AG09309 (cell line): ENCODE results near the gene TIAM1.

Experiments used
- DNase-seq: peaks from one replicate; pipeline ENCODE4 v3.0.0-alpha.2; 2010; ENCODE audit warnings: low read depth
- H3K4me3 ChIP-seq: 2 replicates; pipeline ENCODE4 v1.5.1; 2011; ENCODE audit warnings: mild to moderate bottlenecking, low read depth, low read length, moderate library complexity; ENCODE audit not compliant: control insufficient read depth
- CTCF ChIP-seq: IDR thresholded peaks from 2 replicates; pipeline ENCODE4 v1.5.1; 2011; ENCODE audit warnings: mild to moderate bottlenecking, low read depth, low read length, inconsistent platforms; ENCODE audit not compliant: insufficient read depth, control insufficient read depth; ENCODE audit errors: missing control alignments

TIAM1 gene

GRCh38 chr21:31220575-31220974, 123.5 kb downstream of the TIAM1 start:
- no peak overlapping the region for H3K4me3 ChIP-seq
- no peak for DNase-seq
- TF ChIP-seq CTCF = no peak

- H3K4me3 ChIP-seq = no peak overlapping the region
- TF ChIP-seq CTCF = no peak
- DNase-seq = no peak
Observed at GRCh38 chr21:31218830-31219608, 125.0 kb downstream of the TIAM1 start.

- no peak overlapping the region for H3K4me3 ChIP-seq
- no peak for DNase-seq
- TF ChIP-seq CTCF = no peak
Observed at GRCh38 chr21:31216206-31216605, 127.9 kb downstream of the TIAM1 start.

GRCh38 chr21:31213787-31214186, 130.3 kb downstream of the TIAM1 start:
- TF ChIP-seq CTCF = peak; percentile 2
- no peak overlapping the region for H3K4me3 ChIP-seq
- DNase-seq = no peak

- TF ChIP-seq CTCF = no peak
- no peak for DNase-seq
- no peak overlapping the region for H3K4me3 ChIP-seq
Observed at GRCh38 chr21:31211836-31212235, 132.2 kb downstream of the TIAM1 start.

- DNase-seq = no peak
- no peak for TF ChIP-seq CTCF
- H3K4me3 ChIP-seq = no peak overlapping the region
Observed at GRCh38 chr21:31205412-31205811, 138.6 kb downstream of the TIAM1 start.
